Measurements from ENCODE around the gene TMED10.

- no peak for TF ChIP-seq CTCF (conservative IDR thresholded peaks at IDR 0.05 in 1 of 2, IDR thresholded peaks at IDR 0.05 in 1 of 2; ENCODE audit: low read depth in 1 of 2, low read length in 2 of 2)
- no peak for TF ChIP-seq EZH2 (IDR thresholded peaks at IDR 0.05; ENCODE audit: low read length, missing control alignments)
Observed at GRCh38 chr14:75113932-75114539, 62.4 kb downstream of the TMED10 start.
